ENCODE results near the gene NRG3.

NRG3 gene

DNA sequence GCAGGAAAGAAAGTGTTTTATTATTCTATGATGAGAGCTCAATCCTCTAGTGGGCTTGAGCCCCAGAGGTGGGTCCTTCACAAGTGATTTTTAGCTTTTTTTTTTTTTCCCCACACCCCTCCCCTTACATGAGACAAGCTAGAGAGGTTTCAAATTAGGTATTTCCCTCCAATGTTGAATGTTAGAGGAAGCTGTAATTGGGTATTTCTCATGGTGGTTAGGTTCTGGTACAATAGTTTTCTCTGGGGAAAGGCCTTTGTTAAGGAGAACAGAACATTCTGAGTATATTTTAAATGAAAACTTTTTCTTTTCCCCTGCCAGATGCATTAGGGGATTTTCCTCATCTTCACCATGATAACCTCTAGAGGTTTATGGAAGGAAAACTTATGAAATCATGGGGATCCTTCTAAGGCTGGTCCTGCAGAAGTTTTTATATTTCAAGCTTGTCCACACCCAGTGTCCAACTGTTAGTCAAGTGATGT, 1039.7 kb downstream of the NRG3 start:
- Histone ChIP-seq H3K4me3 (no peak overlapping the region), H3K9ac (ENCODE audit: insufficient read length) (no peak overlapping the region), H3K9me3 (ENCODE audit: low read depth, low read length) (no peaks in the 10 kb centered on the region), H3K36me3 (ENCODE audit: insufficient read depth, low read length) (no peaks in the 10 kb centered on the region), H3K27ac (no peak overlapping the region)
- TF ChIP-seq POLR2AphosphoS5 (IDR thresholded peaks at IDR 0.05; ENCODE audit: borderline replicate concordance, low read depth, low read length) (no peak), EZH2 (IDR thresholded peaks at IDR 0.05) (no peak), FOXP2 (optimal IDR thresholded peaks at IDR 0.05; ENCODE audit: control extremely low read depth, extremely low read length, insufficient read depth) (no peak)
- DNase-seq (ENCODE audit: low read depth, low spot score): no peak

DNA sequence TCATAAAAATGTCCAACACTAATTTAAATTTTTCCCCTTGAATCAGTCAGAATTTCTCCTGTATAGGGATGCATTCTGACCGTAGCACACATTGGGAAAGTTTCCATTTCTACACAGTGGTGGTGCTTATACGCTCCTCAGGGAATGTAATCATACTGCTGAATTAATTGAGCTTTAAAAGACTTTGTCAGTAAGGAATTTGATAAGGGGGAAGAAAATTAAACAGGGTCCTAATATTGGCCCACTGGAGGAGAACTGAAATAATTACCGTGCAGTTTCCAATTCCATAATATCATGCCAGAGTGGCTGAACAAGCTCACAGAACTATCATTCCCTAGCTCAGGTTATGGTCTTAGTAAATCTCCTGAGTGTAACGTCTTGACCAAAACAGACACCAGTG, 1041.9 kb downstream of the NRG3 start:
- TF ChIP-seq POLR2AphosphoS5 (IDR thresholded peaks at IDR 0.05; ENCODE audit: borderline replicate concordance, low read depth, low read length): no peak
- TF ChIP-seq FOXP2 (optimal IDR thresholded peaks at IDR 0.05; ENCODE audit: control extremely low read depth, extremely low read length, insufficient read depth): no peak
- H3K36me3 ChIP-seq (ENCODE audit: insufficient read depth, low read length): no peaks in the 10 kb centered on the region
- H3K4me3 ChIP-seq: no peak overlapping the region
- no peaks in the 10 kb centered on the region for H3K9me3 ChIP-seq (ENCODE audit: low read depth, low read length)
- H3K27ac ChIP-seq: no peak overlapping the region
- no peak overlapping the region for H3K9ac ChIP-seq (ENCODE audit: insufficient read length)
- DNase-seq (ENCODE audit: low read depth, low spot score): no peak

DNA sequence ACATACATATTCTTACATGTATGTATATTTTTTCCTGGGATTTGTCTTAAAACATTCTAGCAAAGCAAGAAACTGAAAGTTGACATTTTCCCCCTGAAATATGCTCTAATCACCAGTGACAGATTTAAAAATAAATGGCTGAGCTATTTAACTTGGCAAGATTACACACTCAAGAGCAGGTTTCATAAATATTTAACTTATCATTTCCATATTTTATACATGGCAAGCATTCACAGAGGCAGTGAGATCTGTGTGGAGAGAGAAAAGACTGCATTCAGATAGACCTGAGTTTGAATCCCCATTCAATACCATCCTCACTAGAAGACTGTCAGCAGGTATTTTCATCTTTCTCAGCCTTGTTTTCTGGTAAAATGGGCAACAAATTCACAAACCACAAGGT, 1043.0 kb downstream of the NRG3 start:
- DNase-seq (ENCODE audit: low read depth, low spot score): no peak
- Histone ChIP-seq H3K27ac (no peak overlapping the region), H3K4me3 (no peak overlapping the region), H3K9ac (ENCODE audit: insufficient read length) (no peak overlapping the region), H3K36me3 (ENCODE audit: insufficient read depth, low read length) (no peaks in the 10 kb centered on the region), H3K9me3 (ENCODE audit: low read depth, low read length) (no peaks in the 10 kb centered on the region)
- no peak for TF ChIP-seq FOXP2 (optimal IDR thresholded peaks at IDR 0.05; ENCODE audit: control extremely low read depth, extremely low read length, insufficient read depth)
- no peak for TF ChIP-seq POLR2AphosphoS5 (IDR thresholded peaks at IDR 0.05; ENCODE audit: borderline replicate concordance, low read depth, low read length)
- no peak for TF ChIP-seq EZH2 (IDR thresholded peaks at IDR 0.05)

DNA sequence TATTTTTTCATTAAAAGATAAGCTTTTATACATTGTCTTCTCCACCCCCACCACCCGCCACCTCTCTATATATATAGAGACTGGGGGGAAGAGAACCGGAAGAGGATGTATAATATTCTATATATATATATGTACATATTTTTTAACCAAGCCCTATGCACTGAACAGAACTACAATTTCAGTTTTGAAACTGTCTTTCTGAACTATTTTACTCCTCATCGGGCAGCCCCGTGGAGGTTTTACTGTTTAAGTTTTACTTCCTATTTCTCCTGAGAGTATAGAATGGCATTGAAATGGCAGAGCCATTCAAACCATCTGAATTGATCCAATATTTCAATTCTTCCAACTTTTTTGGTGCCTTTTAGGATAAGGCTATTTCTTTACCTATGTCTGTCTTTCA, 1047.1 kb downstream of the NRG3 start:
- no peaks in the 10 kb centered on the region for H3K9me3 ChIP-seq (ENCODE audit: low read depth, low read length)

DNA sequence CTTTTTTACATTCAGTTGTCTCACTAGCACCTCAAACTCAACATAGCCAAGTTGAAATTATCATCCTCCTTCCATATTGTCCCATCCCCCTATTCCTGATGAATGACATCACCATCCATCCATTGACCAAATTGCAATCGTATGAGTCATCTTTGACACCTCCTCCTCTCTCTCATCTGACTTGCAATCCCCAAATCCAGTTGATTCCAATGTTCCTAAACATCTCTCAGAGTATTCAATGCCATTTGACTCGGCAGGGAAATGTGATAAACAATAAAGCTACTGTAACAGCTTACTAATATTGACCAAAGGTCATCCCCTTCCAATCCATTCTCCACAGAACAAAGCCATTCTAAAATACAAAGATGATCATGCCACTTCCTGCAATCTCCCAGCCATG, 1047.8 kb downstream of the NRG3 start:
- no peak for TF ChIP-seq FOXP2 (optimal IDR thresholded peaks at IDR 0.05; ENCODE audit: control extremely low read depth, extremely low read length, insufficient read depth)
- no peak overlapping the region for H3K9ac ChIP-seq (ENCODE audit: insufficient read length)
- H3K27ac ChIP-seq: no peak overlapping the region
- H3K4me3 ChIP-seq: no peak overlapping the region
- no peaks in the 10 kb centered on the region for H3K36me3 ChIP-seq (ENCODE audit: insufficient read depth, low read length)
- no peak for DNase-seq (ENCODE audit: low read depth, low spot score)
- no peaks in the 10 kb centered on the region for H3K9me3 ChIP-seq (ENCODE audit: low read depth, low read length)

More for the DNA sequence above, 1047.1 kb downstream of the NRG3 start:
- H3K36me3 ChIP-seq (ENCODE audit: insufficient read depth, low read length): no peaks in the 10 kb centered on the region
- no peak for DNase-seq (ENCODE audit: low read depth, low spot score)
- no peak overlapping the region for H3K27ac ChIP-seq
- no peak for TF ChIP-seq POLR2AphosphoS5 (IDR thresholded peaks at IDR 0.05; ENCODE audit: borderline replicate concordance, low read depth, low read length)
- TF ChIP-seq FOXP2 (optimal IDR thresholded peaks at IDR 0.05; ENCODE audit: control extremely low read depth, extremely low read length, insufficient read depth): no peak
- H3K4me3 ChIP-seq: no peak overlapping the region
- H3K9ac ChIP-seq (ENCODE audit: insufficient read length): no peak overlapping the region

DNA sequence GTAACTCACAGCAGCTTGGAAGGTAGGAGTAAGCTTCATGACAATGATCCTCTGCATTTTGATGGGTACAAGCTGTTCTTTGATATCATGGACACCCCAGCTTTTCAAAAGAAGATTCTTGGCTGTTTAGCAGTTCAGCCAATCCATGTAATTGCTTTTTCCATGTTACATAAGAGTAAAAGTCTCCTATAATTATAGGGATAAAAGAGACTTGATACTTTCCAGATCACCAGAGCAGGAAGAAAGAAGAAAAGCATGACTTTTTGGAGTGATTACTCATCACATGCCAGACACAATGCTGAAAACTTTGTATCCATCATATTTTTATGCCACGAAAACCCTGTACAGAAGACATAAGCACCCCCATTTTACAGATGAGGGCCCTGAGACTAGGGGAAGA, 1049.7 kb downstream of the NRG3 start:
- no peak for TF ChIP-seq POLR2AphosphoS5 (IDR thresholded peaks at IDR 0.05; ENCODE audit: borderline replicate concordance, low read depth, low read length)
- no peak for TF ChIP-seq FOXP2 (optimal IDR thresholded peaks at IDR 0.05; ENCODE audit: control extremely low read depth, extremely low read length, insufficient read depth)
- Histone ChIP-seq H3K9ac (ENCODE audit: insufficient read length) (no peak overlapping the region), H3K36me3 (ENCODE audit: insufficient read depth, low read length) (no peaks in the 10 kb centered on the region), H3K9me3 (ENCODE audit: low read depth, low read length) (no peaks in the 10 kb centered on the region), H3K27ac (no peak overlapping the region), H3K4me3 (no peak overlapping the region)
- DNase-seq (ENCODE audit: low read depth, low spot score): no peak

DNA sequence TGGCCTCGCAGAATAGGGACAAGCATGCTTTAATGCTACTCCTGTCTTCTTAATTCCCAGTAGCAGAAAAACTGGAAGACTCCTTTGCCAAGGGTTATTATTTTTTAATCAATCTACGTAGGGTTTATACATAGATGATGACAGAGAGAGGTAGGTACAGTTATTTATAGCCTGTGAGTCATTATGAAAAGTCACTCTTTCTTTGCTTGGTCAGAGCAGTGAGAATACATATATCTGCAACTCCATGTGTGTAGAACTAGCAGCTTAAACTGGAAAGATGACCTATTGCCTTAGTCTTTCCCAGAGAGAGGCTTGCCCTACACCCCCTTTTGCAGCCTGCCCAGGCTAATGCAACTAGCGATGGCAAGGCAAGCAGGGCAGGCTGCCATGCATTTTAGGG, 1050.6 kb downstream of the NRG3 start:
- H3K36me3 ChIP-seq (ENCODE audit: insufficient read depth, low read length): no peaks in the 10 kb centered on the region
- no peak overlapping the region for H3K9ac ChIP-seq (ENCODE audit: insufficient read length)
- no peak overlapping the region for H3K27ac ChIP-seq
- H3K9me3 ChIP-seq (ENCODE audit: low read depth, low read length): no peaks in the 10 kb centered on the region
- H3K4me3 ChIP-seq: no peak overlapping the region
- no peak for TF ChIP-seq POLR2AphosphoS5 (IDR thresholded peaks at IDR 0.05; ENCODE audit: borderline replicate concordance, low read depth, low read length)
- no peak for TF ChIP-seq EZH2 (IDR thresholded peaks at IDR 0.05)
- no peak for TF ChIP-seq FOXP2 (optimal IDR thresholded peaks at IDR 0.05; ENCODE audit: control extremely low read depth, extremely low read length, insufficient read depth)
- no peak for DNase-seq (ENCODE audit: low read depth, low spot score)

DNA sequence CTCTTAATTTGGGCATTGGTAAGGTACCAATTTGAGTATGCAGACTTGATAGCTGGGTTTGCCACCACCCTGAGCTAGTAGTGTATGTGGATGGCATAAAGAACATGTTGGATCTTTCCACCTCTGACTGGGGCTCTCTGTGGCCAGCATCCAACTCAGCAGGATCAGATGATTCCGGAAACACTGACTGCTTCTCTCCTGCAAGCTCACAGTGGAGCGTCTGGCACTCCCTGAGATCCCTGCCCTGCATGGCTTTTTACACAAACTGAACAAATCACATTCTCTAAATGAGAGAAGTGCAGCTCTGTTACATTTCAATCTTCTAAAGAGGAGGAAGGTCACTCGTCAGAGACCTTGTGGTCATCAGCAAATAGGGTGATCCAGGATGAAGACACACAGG, 1057.5 kb downstream of the NRG3 start:
- H3K9ac ChIP-seq (ENCODE audit: insufficient read length): no peak overlapping the region
- no peaks in the 10 kb centered on the region for H3K9me3 ChIP-seq (ENCODE audit: low read depth, low read length)
- H3K27ac ChIP-seq: no peak overlapping the region
- TF ChIP-seq EZH2 (IDR thresholded peaks at IDR 0.05) (no peak), FOXP2 (optimal IDR thresholded peaks at IDR 0.05; ENCODE audit: control extremely low read depth, extremely low read length, insufficient read depth) (no peak), POLR2AphosphoS5 (IDR thresholded peaks at IDR 0.05; ENCODE audit: borderline replicate concordance, low read depth, low read length) (no peak)
- H3K4me3 ChIP-seq: no peak overlapping the region
- no peaks in the 10 kb centered on the region for H3K36me3 ChIP-seq (ENCODE audit: insufficient read depth, low read length)
- DNase-seq (ENCODE audit: low read depth, low spot score): no peak

DNA sequence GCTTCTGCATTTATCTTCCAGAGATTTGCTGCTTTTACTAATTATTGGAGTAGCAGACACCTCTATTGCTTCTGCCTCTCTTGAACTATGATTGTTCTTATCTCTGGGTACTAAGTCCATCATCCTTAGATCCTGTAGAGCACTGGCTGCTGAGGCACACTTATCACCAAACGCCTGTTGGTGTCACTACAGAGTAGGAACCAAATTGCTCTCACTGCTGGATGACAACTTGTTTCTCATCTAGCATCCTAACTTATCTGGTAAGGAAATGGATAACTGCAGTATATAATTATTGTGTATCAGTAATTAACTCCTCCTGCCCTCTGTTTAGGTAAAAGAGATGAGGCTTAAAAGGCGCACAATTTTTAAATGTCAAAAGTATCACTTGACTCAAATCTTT, 1059.4 kb downstream of the NRG3 start:
- H3K4me3 ChIP-seq: no peak overlapping the region
- no peak for DNase-seq (ENCODE audit: low read depth, low spot score)
- no peaks in the 10 kb centered on the region for H3K36me3 ChIP-seq (ENCODE audit: insufficient read depth, low read length)
- TF ChIP-seq FOXP2 (optimal IDR thresholded peaks at IDR 0.05; ENCODE audit: control extremely low read depth, extremely low read length, insufficient read depth) (no peak), EZH2 (IDR thresholded peaks at IDR 0.05) (no peak), POLR2AphosphoS5 (IDR thresholded peaks at IDR 0.05; ENCODE audit: borderline replicate concordance, low read depth, low read length) (no peak)
- no peak overlapping the region for H3K27ac ChIP-seq
- H3K9ac ChIP-seq (ENCODE audit: insufficient read length): no peak overlapping the region
- H3K9me3 ChIP-seq (ENCODE audit: low read depth, low read length): no peaks in the 10 kb centered on the region

Data from SK-N-MC (cell line).